ENCODE results near the gene POU3F1.

- TF ChIP-seq POLR2A (IDR thresholded peaks at IDR 0.05) (no peak), CTCF (IDR thresholded peaks at IDR 0.05) (no peak)
Observed at GRCh38 chr1:38053416-38054091, 7.0 kb upstream of the POU3F1 start.

All from Peyer's patch (tissue), 4 donors.